Activated T-cell treated with anti-CD3 and anti-CD28 coated beads, Interleukin-2, amount 50 U/mL, for 48 hours (primary cell): Measurements from ENCODE around the gene SF3A1.
"Not testable (repeated sequence)": the region's sequence is repeated elsewhere in the genome, so short reads cannot be mapped to it uniquely, and the experiment has no call there.

Experiments
- DNase-seq, 2 experiments: peaks; one replicate each; pipeline ENCODE4 v3.0.0-alpha.2; 2020

Gene SF3A1

DNA sequence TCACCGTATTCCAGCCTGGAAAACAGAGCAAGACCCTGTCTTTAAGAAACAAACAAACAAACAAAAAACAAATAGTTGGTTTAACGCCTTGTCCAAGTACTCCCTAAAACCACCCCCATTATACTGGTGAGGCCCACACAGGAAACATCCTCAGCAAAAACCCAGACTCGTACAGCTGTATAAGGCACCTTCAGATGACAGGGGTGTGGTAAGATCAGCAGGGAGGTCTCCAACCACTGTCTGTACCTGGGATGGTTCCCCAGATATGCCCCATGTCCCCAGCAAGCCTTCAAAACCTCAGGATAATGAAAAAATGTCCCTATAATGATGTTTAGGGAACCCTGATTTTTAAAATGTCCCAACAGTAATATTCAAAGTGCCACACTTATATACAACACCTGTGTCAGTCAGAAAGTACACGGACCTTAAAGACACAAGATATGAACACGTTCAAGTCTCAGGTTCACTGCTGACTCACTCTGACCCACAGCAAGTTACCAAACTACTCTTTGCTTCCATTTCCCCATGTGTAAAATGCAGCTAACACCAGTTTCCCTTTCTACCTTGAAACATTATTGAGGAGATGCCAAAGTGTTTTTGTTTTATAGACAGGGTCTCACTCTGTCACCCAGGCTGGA is 9.3 kb downstream of the SF3A1 start:
- DNase-seq = no peak

DNA sequence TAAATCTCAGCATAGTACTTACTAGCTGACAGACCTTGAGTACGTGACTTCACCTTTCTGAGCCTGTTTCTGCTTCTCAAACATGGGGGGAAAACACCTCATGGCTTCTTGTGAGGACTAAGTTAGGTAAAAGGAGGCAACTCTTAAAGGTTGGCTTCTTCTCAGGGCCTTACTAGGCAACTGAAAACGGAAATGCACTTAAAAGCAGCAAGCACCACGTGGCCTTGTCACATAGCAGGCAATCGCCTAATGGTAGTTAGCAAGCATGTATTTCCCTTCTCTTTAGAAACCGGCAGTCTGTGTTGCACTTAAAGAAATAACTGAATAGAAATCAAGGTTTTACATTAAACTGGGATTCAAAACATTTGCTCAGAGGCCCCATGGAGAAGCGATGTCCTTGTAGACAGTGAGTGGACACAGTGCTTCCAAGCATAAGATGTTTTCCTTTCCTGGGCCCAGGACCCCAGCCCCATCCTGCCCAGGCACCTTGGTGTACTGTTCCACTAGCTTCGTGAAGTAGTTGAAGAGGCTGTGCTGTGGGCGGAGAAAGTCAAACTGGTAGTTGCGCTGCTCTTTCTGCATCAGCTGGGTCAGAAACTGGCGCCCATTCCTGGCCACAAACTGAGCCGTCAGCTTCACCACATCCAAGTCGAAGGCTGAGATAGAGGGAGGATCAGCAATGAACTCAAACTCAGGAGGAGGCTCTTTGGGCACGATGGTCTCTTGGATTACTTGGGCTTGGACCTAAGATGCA is 12.1 kb downstream of the SF3A1 start:
- peak; percentile 62 to 66 for DNase-seq

DNA sequence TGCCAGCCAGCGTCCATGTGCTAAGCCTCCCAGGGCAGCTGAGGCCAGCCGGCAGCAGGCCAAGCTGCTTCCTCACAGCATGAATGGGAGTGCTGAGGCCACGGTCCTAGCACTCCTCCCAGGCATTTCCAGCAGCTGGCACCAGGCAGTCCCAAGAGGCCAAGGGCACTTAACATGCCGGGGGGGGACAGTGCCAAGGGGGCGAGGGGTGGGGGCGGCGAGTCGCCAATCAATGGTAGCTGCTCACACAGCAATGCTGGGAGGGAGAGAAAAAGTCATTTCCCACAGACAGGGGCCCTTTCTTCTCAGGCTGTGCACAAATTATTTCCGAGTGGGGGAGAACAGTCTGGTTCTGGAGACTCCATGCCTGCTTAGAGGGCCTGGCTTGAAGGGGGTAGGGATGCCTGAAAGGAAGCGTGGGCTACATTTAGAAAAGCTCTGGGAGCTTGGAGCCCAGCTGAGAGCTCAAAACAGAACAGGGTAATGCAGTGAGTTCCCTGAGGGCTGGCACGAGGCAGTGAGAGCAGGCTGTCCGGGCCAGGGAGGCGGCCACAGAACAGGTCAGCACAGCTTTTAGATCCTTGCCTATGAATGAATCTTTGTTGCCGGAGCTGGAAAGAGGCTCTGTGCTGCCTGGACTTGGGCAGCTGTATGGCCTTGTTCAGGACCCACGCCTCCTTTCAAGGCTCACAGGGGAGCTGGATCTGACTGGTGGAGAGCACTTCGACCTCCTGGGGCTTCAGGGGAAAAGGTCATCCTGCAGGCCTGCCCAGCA is 15.6 kb downstream of the SF3A1 start:
- DNase-seq = no peak

DNA sequence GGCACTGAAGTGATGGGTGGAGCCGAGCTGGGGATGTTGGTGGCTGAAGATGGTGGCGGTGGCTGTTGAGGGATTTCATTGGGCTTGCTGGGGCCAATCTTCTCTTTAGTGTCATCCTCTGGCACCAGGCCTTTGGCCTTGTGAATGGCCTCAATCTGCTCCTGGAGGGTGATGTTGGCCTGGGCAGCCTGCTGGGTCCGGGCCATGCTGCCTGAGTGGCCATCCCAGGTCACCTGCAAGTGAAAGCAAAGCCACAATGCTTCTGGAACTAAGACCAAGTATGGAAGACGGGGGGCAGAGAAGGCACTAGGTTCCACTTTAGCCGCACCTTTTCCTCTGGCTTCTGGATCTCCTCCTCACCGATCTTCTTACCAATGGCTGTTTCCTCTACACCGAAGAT is 17.9 kb downstream of the SF3A1 start:
- no peak for DNase-seq

DNA sequence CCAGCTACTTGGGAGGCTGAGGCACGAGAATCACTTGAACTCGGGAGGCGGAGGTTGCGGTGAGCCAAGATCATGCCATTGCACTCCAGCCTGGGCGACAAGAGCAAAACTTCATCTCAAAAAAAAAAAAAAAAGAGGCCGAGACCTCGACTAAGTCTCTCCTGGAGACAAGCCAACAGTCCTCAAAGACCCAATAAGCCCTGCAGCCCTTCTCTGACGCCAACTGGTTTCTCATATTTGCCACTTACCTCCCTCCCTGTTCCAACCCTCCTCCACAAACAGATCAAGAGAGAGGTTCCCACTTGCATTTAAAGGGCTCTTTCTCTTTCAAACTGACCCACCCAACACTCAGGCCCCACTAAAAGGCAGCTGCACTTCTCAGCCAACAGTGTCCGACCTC is 18.4 kb downstream of the SF3A1 start:
- DNase-seq = not testable (repeated sequence)

DNA sequence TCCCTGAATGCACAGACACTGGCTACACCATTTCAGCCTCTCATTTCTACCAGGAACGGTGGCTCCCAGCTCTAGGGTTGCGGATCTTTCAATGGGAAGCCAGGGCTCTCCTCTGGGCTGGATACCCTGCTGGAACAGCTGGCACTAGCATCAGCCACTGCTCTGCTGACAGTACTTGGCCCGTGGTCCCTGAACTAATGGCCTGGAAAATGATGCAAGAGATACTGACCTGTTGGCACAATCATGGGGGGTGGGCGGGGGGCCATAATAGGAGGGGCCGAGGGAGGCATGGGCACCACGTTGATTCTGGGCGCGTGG is 19.3 kb downstream of the SF3A1 start:
- DNase-seq = no peak

DNA sequence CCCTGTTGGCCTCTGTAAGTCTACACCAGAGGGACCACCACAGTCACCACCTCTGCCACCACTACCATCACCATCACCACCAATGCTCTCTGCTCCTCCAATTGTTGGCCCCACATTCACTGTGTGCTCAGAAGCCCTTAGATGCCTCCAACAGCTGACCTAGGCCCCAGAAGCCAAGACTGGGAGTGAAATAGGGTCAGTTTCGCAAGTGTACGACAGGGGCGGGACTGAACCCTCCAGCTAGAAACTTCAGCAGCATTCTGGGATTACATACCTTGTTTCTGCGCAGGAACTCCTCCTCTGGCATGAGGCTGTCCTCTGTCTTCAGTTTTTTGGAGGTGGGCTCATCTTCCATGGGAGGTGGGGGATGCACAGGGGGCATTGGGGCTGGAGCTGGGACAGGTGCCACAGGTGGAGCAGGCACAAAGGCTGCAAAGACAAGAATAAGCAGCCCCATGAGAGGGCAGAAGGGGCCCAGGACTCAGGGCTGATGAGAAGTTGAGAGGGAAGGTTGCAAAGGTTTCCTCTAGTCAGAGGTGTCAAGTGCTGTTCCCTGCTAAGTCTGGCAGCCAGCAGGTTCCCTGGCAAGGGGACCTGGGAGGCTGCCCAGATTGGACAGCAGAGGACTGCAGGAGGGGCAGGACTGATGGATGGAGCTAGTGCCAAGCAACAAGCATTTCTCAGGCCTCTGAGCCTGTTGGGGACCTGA is 19.8 kb downstream of the SF3A1 start:
- no peak for DNase-seq

DNA sequence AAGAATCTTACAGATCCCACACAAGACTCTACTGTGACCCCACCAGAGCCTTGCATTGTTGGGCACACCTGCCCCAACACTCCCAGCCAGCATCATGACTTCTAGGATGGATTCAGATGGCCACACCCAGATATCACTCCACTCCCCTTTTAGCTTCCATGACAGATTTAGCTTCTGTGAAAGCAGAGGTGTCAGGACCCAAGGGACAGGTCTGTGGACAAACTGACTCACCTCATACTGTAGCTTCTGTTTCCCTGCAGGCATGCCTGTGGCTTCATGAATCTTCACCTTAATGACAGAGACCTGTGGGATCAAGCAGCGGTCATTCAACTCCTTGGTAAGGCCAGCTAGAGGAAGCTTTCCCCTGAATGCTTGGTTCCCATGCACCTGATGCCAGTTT is 21.5 kb downstream of the SF3A1 start:
- no peak for DNase-seq

DNA sequence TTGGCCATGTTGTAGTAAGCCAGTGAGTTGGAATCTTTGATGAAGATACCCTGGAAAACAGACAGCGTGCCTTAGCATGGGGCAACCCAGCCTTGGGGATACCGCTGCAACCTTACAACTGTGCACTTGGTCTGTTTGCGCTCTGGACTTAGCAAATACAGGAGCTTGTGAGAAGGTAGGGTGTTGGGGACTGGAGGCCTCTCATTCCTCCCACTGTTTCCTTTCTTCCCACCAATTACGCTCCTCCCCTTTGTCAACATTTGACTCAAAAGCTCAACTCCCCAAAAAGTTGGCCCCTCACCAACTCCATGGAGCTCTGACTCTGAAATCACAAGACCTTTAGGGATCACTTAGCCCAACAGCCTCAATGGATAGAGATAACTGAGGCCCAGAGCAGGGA is 22.0 kb downstream of the SF3A1 start:
- no peak for DNase-seq

DNA sequence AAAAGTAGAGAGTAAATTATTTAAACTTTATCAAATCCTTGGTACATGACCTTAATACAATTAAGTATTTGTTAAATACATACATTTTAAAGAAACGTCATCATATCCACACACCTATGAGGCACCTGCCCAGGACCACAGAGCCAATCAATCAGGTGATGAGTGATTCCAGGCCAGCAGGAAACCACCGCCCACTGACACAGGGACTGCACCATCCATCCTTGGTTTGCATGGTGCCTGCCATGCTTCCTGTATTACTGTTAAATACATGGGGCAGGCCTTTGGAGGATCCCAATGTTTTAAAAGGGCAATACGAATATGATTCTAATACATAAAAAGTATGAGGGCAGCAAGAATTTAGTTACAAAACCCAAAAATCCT is 23.0 kb downstream of the SF3A1 start:
- peak; percentile 37 to 41 for DNase-seq

DNA sequence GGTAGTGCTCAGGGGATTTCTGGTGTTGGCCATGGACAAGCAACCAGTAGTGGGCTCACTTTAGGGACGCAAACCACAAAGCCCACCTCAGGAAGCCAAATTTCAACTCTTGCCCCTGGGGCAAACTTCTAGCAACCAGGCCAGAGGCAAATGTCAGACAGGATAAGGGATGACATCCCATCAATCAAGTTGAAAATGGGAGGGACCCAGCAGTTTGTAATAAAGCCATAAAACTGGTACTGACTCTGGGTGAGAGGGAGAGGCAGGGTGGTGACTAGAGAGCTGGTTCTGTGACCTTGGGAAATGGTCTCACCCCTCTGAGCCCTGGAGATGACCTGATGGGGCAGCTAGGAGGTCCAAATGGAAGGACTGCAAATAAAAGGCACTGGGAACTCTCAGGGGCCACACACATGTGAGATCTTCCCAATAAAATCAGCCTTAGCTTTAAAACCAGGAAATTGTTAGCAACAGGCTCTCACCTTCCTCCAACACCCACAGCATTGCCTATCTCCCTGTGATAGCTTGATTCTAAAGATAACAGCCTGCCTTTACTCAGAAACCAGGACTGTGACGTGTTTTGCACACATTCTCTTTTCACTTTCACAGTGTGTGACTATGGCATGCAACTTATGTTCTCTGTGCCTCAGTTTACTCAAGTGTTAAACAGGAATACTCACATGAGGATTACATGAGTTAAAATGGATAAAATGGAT is 23.5 kb downstream of the SF3A1 start:
- DNase-seq = no peak

DNA sequence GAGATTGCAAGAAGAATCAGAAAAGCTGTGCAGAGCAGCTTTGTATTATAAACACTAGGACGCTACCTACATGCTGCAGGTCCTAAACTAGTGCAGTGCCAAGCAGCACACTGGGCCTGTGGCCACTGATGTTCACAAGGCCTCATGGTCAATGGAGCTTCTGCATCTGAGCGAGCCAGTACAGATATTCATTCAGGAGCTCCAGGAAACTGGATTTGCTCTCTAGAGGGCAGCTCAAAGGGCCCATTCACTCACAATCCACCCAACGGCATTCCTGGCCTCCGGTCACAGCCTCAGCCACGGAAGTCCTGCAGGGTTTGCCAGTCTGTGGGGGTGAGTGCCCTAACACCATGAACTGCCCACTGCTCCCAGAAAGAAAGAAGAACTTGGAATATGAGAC is 24.1 kb downstream of the SF3A1 start:
- no peak for DNase-seq

DNA sequence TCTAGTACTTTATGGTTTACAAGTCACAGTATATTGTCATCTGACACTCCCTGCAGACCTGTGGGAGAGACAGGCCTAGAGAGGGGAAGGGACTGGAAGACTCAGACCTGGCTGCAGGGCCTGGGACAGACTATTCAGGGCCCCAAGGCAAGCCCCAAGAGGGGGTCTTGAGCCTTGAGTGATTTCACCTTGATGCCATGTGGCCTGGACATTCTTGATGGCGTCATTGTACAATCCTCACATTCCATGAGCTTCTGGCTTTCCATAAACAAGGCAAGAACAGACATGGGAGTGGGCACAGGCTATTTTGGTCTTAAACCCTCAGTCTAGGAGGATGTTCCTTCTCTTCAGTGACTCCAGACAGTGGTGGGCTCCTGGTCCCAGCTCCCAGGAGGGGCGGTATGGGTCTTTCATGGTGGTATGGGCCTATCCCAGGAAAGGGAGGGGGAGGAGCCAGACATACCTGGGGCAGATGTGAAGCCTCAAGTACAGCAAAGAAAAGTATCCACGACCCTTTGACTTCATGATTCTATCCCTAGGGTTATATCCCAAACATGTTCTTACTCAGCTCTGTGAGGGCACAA is 28.1 kb downstream of the SF3A1 start:
- DNase-seq = no peak

DNA sequence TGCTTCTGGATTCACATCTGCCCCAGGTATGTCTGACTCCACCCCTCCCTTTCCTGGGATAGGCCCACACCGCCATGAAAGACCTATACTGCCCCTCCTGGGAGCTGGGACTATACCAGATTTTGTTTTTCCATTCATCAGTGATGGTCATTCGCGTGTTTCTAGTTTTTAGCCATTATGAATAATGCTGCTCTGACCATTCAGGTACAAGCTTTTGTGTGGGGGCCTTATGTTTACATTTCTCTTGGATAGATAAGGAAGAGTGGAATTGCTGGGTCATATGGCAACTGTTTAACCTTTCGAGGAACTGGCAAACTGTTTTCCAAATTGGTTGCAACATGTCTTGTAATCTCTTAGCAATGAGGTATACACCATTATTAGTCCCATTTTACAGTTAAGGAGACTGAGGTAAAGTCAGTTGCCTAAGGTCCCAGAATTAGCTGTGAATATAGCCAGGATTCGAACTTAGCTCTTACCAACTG is 28.8 kb downstream of the SF3A1 start:
- no peak for DNase-seq

DNA sequence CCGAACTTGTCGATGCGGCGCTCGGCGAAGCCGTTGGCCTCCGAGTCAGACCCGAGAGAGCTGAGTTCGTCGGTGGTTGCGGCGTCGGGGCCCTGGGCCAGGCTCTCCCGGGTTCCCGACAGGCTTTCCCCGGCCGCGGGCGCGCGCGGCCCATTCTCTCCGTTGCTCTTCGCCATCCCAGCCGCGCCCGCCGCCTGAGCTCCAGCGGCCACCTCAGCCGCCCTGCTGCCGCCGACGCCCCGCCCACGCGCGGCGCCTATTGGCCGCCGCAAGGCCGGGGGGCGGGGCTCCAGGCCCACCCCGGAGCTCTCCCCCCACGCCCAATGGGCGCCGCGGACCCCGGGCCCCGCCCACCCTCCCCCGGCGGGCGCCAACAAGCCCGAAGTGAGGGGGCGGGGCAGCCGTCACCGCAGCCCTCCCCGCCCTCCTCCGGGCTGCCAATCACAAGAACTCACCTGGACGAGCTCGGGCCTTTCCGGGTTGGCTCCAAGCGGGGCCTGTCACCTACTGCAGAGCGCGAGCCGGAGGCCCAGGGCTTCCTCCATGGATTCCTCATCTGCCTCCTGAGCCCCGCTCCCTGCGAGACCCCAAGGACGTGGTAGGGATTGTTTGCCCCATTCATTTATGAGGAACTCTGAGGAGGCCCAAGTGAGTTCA is 29.9 kb downstream of the SF3A1 start, which contains the start of gene TBC1D10A:
Gene TBC1D10A, minus strand, starts transcription at position 236 of the 657 bp plus-strand sequence. Its CDS starts 60 bp downstream, at position 176.
- DNase-seq = peak; percentile 91 to 94

DNA sequence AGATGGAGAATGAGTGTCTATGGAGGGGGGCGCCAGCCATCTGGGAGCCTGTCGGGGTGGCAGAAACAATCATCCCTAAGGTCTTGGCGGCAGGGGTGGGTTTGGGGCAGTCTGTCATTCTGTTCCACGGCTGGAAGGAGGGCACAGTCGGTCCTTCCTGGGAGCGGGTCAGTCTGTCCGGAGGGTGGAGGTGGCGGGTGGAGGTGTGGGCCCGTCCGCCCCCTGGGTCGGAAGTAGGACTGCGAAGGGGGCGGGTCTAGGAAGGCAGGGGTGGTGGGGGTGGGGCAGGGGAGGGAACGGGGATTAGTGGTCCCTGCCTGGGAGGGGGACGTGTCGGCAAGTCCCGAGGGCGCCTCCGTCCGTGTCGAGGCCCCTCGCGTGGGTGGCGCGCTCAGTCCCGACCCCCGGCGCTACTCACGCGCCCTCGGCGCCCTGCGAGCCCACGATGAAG is 30.4 kb downstream of the SF3A1 start:
- no peak for DNase-seq

DNA sequence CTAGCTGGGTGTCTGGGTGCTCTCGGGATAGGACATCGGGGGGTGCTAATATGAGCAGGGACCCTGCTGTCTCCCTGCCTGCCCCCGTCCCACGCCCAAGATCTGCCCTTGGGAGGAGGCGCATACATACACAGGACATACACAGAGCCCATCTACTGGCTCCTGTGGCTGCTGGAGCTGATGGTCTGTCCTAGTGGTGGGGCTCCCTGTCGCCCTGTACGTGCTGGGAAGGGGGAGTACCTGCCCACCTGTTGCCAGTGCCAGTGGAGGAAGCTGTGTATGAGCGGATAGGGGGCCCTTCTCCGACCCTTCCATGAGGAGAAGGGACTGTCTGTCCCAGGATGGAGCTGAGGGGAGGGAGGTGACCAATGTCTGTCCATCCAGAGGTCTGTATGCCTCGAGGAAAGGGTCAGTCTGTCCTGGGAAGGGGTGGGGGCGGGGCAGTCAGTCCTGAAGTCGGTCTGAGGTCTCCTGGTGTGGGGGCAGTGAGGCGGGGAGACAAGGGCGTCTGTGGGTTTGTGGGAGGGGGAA is 30.9 kb downstream of the SF3A1 start:
- no peak for DNase-seq

DNA sequence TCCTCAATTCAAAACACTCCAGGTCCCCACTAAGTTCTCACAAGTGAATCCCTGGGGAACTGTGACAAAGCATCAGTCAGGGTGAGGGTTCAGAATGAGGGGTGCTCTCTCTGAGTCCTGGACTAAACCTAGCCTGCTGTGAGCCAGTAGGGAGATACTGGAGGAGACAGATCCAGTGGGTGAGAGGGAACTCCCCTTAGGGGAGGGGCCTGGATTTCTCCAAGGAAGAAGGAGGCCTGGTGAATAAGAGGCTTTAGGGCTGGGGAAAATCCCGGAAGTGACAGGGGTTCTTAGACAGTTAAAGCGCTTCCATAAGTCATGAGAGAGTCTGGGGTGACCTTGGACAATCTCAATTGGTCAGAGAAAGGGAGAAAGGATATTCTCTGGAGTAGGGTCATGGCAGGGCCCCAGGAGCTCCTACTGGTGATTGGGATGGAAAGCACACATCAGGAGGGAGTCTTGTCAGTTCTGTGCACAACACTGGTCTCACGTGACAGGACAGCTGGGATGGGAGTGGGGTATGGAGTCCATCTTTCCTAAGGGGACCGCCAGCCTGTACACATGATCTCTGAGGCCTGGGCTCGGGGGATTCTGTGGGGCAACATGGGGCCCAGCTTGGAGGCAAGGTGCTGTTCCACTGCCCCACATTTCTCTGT is 31.5 kb downstream of the SF3A1 start:
- DNase-seq = no peak

DNA sequence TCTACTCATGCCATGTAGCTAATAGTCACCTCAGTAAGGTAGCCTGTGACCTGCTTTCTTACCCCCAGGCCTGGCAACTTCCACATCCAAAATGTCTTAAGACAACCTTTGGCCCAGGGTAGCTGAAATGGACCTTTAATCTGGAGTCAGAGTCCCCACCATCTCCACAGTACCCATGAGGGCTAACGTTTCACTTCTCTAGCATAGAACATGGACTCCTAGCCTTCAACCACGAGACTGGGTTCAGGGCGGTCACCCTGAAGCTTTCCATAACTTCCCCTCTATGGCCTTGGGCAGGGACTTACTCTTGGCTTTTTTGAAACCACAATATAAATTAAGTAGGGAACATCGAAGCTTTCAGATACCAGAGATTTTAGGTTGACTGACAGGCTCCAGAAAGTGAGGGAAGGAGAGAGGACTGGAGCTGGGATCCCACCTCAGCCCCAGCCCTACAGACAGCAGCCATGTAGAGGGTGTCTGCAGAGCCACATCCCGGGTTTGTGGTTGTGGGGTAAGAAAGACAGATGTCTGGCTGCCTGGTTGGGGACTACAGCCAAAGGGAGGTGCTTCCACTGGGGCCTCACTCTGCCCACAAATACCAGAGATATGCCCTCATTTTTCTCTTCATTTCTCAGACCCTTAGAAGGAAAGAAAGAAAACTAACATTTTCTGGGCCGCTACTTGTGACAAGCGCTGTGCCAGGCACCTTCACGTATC is 32.5 kb downstream of the SF3A1 start:
- no peak for DNase-seq

DNA sequence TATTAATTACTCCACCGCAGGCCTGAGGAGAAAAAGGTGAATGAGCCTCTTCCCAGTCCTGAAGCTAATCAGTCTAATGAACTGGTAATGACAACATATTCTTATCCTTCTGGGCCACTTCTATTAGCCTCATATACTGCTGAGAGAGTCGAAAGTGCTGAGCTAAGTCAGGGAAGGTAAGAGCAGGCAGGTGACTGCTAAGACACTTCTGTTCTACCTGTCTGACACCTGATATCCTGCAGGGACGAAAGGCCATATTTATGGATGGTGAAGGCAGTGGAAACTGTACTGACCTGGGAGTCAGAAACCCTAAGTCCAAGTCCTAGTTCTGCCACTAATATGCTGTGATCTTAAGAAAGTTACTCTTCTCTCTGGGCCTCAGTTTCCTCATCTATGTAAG is 33.4 kb downstream of the SF3A1 start:
- DNase-seq = no peak
